HG03064 (cell line): ENCODE data around the gene GRIK5.

Experiments
- ATAC-seq: cut with Tn5 transposase; IDR thresholded peaks from one replicate; pipeline ENCODE4 v1.9.1; 2021; ENCODE audit warnings: low read depth; ENCODE audit not compliant: unreplicated experiment

The GRIK5 gene

GRCh38 chr19:41965106-41965505 is 104.9 kb downstream of the GRIK5 start:
- ATAC-seq, result no peak

- no peak for ATAC-seq
These were observed 109.0 kb downstream of the GRIK5 start for GRCh38 chr19:41960973-41961372.

- ATAC-seq, result peak; percentile 81
These were observed 110.7 kb downstream of the GRIK5 start, which contains the start of gene RABAC1 for GRCh38 chr19:41959056-41960053. RABAC1 (minus strand) TSS chr19:41959321; CDS start chr19:41959292, 29 bp downstream.

GRCh38 chr19:41958367-41959055 is 111.5 kb downstream of the GRIK5 start:
- peak; percentile 38 for ATAC-seq

GRCh38 chr19:41957838-41958366 is 112.1 kb downstream of the GRIK5 start:
- ATAC-seq, result no peak

GRCh38 chr19:41957161-41957837 is 112.7 kb downstream of the GRIK5 start:
- ATAC-seq, result no peak

GRCh38 chr19:41956621-41957020 is 113.4 kb downstream of the GRIK5 start:
- no peak for ATAC-seq

- ATAC-seq, result no peak
These were observed 114.5 kb downstream of the GRIK5 start for GRCh38 chr19:41955521-41955920.

- no peak for ATAC-seq
These were observed 118.3 kb downstream of the GRIK5 start for GRCh38 chr19:41951686-41952172.
